T-helper 2 cell (primary cell): ENCODE measurements around the gene TBC1D16.

Source experiments
- DNase-seq, 5 experiments: peaks; one replicate each; pipeline versions ENCODE4 v3.0.0 to v3.0.0-alpha.2; 2012 to 2022

TBC1D16 gene

DNA sequence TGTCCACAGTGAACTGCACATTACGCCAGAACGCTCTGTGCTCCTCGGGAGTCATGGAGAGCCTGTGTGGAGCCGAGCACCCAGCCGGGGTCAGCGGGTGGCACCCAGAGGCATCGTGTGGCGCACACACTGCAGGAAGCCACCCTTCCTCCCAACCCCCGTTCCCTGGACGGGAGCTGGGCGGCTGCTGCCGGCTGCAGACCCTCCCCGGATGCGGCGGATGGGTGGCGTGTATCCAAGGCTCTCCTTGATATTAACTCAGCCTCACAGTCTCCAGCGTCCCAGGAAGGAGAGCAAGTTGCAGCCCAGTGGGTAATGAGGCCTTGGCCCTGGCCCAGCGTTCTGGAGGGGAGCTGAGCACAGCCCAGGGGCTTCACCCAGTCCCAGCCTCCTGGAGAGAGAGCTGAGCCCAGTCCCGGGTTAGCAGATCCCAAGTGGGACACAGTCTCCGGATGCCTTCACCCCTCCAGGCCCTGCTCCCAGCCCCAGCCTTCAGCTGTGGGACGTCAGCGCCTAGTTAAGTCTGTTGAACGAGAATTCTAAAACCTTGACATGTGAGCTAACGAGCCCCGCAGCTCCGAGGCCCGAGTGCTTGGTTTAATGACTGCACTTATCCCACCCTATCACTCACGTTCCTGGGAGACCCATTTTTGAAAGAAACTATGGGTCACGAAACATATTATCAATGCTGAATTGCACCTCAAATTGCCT lies 86.6 kb downstream of the TBC1D16 start:
- no peak for DNase-seq

- peak in 1 of 5 experiments; percentile 3 for DNase-seq
Observed at GRCh38 chr17:79948406-79948944, 87.2 kb downstream of the TBC1D16 start.

DNA sequence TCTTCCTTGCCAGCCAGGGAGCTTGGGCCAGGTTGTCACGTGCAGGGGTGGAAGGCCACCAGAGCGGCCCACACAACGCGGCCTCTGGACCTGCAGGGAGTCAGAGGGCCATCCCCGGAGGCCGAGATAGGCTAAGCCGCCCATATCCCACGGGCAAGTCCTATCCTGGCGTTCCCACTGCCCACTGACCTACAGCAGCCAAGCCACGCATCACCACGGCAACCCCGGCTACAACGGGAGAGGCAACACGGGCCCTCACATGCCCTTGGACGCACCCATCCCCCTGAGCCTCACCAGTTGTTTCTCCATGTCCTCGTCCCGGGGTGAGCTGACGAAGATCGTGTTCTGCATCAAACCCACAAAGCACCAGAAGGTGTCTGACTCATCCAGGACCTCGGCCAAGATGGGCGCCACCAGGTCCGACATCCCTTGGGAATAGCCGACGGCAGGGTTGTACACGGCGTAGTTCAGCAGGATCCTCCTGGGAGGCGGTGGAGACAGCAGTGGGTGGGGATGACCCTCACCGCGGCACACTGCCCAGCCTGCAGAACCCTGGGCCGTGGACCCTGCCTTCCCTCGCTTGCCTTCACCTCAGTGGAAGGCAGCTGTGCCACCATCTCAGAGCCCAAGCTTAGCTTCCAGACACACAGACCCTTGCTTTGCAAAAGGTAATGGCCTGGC lies 88.2 kb downstream of the TBC1D16 start:
- DNase-seq, result peak in 1 of 5 experiments; percentile 3

GRCh38 chr17:79946352-79947231 lies 89.1 kb downstream of the TBC1D16 start:
- peak in 1 of 5 experiments; percentile 7 for DNase-seq

- peak in 1 of 5 experiments; percentile 2 for DNase-seq
Observed at GRCh38 chr17:79945591-79946255, 89.9 kb downstream of the TBC1D16 start.

DNA sequence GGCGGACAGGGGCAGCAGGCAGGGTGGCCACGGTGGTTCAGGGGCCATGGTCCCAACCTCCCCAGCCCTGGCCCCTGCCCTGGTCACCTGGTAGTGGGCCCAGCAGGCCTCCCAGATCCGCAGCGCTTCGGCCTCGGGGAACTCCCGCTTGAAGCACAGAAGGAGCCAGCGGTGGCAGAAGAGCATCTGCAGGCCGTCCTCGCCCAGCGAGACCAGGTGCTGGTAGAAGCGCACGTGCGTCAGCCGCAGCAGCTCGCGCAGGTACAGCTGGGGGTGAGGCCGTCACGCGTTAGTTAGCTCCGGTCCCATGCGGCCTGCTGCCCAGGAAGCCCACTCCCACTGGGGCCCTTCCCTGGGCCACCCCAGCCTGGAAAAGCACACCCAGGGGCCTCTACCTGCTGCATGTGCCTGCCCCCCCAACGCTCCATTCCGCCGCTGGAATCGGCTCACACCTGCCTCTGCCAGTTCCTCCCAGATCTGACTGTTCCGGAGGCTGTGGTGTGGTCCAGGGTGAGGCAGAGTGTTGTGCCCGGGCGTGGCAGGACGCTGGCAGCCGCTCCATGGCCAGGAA lies 90.8 kb downstream of the TBC1D16 start:
- DNase-seq, result peak in 1 of 5 experiments; percentile 7

- DNase-seq, result peak in 1 of 5 experiments; percentile 5
Observed at GRCh38 chr17:79944251-79944812, 91.3 kb downstream of the TBC1D16 start.

- peak in 1 of 5 experiments; percentile 5 for DNase-seq
Observed at GRCh38 chr17:79943347-79944241, 92.1 kb downstream of the TBC1D16 start.

DNA sequence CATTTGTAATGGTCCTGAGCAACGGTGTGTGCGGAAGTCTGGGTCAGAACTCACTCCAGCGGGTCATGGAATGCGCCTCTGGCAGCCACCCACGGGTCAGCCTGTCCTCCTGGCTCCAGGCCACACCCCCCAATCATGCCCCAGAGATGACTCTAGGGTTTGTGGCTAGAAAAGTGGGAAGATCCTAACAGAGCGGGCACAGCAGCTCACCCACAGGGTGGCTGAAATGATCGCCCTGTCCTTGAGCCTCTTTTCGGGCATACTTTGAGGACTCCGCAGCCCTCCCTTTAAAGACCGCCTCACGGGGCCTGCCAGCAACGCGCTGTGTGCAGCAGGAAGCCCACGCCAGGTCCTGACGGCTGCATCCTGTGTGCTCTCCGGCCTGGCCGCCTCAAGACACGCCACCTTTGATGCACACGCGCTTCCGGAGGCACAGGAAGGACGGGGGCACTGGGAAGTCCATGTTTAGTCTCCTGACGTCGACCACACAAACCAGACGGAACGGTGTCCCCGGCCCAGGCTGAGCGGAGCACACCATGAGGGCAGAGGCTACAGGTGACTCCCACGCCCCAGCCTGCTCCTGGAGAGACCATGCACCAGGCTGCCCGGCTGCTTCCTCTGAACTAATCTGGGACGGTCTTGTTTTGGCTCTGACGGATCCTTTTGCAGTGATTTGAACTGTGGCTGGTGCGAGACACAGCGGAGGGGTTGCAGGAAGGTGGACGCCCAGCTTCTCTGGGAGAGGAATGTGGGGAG lies 92.9 kb downstream of the TBC1D16 start:
- peak in 1 of 5 experiments; percentile 35 for DNase-seq

GRCh38 chr17:79942011-79942405 lies 93.7 kb downstream of the TBC1D16 start:
- no peak for DNase-seq

- DNase-seq, result no peak
Observed at GRCh38 chr17:79941088-79942010, 94.3 kb downstream of the TBC1D16 start.

- no peak for DNase-seq
Observed at GRCh38 chr17:79940459-79941087, 95.1 kb downstream of the TBC1D16 start.

DNA sequence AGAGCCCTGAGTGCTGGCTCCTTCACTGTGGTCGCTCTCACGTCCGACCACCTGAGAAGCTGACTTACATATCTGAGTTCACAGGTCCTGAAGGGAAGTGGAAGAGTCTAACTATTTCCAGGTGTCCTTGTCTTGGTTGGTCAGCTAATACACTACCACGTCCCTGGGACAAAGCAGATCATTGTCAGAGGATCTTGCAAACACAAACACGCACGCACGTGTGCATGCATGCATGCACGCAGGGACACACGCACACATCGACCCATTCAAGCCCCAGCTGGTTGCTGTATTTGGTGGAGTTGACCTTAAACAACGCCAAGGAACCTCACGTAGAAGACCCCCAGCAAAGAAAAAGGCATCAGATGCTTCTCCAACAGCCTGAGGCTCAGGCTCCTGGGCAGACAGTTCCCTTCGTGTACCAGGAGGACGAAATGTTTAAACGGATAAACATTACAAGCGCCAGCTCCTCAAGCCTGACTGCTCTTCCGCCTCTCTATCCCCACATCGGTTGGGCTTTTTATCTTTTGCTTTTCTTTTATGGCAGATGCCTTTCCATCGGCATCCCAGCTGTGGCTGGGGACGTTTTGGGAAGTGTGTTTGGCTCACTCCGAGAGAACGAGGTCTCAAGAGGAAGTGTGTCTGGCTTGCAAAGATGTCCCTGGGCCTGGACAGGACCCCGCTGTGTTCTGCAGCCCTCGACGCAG lies 95.8 kb downstream of the TBC1D16 start:
- DNase-seq, result no peak

DNA sequence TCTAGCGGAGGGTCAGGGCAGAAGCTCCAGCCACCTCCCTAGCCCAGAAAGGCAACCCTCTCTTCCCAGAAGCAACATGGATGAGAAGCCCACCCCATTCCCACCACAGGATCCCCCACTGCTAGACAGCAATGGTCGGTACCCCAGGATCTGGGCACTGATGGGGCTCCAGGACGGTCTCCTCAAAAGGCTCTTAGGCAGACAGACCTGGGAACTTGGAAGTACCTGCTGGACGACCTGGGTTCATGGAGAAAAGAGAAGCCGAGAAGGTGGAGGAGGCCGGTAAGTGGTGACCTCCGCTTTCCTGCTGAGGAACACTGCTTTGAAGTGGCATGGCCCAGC lies 96.6 kb downstream of the TBC1D16 start:
- no peak for DNase-seq

GRCh38 chr17:79938336-79939093 lies 97.2 kb downstream of the TBC1D16 start:
- DNase-seq, result no peak

DNA sequence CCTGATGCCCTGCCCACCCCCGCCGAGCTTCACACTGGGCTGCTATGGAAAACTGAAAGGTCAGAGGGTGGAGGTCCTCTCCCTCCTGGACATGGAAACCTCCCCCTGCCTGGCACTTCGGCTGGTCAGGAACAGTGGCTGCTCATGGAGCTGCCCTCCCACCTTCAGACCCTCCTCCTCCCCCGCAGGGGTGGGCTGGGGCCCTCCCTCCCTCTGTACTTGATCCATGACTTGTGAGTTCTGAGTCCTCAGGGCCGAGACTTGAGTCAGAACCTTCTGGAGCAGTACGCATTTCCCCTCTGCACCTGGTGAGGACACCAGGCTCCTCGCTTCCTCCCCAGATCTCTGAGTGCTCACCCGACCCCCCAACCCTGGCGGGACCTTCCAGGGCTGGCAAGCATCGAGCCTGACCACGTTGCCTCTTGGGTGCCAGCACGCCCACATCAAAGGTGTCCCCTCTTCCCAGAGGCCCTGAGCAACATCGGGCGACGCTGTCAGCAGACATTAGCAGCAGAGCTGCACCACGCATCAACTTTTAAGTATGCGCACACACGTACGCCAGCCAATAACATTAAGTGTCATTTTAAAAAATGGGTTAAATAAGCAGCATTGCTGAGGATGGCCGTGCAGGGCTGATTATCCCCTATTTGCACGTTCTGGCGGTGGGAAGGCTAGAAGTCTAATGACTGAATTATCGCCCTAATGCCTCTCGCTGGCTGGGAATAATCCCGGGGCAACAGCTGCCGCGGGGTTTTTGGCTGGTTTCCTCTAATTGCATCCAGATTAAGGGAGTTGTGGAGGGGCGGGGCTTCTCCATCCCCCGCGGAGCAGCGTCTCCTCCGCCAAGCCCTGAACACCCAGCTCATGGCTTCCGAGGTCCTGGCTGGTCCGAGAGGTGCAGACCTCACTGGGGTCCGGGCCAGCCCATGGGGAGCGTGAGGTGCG lies 98.0 kb downstream of the TBC1D16 start:
- no peak for DNase-seq
